Body of pancreas (tissue), 4 donors: Measurements from ENCODE around the gene SORCS2.

Source experiments
- CTCF ChIP-seq, 7 experiments: fragments of 450-650 bp in 4 of 7; fragments of 200-600 bp in 3 of 7; sonication (generic) in 3 of 7; IDR thresholded peaks; one replicate each; pipeline ENCODE4 v1.5.1; 2016 to 2019; ENCODE audit warnings: antibody characterized with exemption in 7 of 7
- POLR2A ChIP-seq, 3 donors: fragments of 450-650 bp; IDR thresholded peaks; one replicate each; pipeline ENCODE4 v1.6.1; 2016; ENCODE audit warnings: antibody characterized with exemption in 3 of 3, mild to moderate bottlenecking in 2 of 3

GRCh38 chr4:7379186-7379585 lies 186.8 kb downstream of the SORCS2 start:
- TF ChIP-seq CTCF (IDR thresholded peaks at IDR 0.05) (no peak), POLR2A (IDR thresholded peaks at IDR 0.05) (no peak)
